Activated T-helper 2 cell treated with anti-CD3 and anti-CD28 coated beads, Interferon-gamma antibody, Interleukin-2, Interleukin-4, amounts not matched to agents 10 μg/mL and 5 μg/mL and 100 μg/mL, durations not matched to agents 14 hours and 24 hours and 36 hours (primary cell): Measurements from ENCODE around the gene ANK2. TPM values are rescaled to one million over a fixed set of nuclear protein-coding genes. Genes with fewer than 3 reads are reported as not detected.

Experiments
- DNase-seq: peaks from one replicate; pipeline ENCODE4 v3.0.0; 2021; ENCODE audit warnings: low spot score
- H3K27ac Mint-ChIP-seq: one replicate; pipeline ENCODE4 v1.8.0; 2021; ENCODE audit warnings: mixed read lengths
- H3K27me3 Mint-ChIP-seq: one replicate; pipeline ENCODE4 v1.8.0; 2021; ENCODE audit warnings: low read depth, mixed read lengths
- H3K36me3 Mint-ChIP-seq: one replicate; pipeline ENCODE4 v1.8.0; 2021; ENCODE audit warnings: low read depth, mixed read lengths
- H3K4me1 Mint-ChIP-seq: one replicate; pipeline ENCODE4 v1.8.0; 2021; ENCODE audit warnings: low read depth, mixed read lengths
- H3K4me3 Mint-ChIP-seq: one replicate; pipeline ENCODE4 v1.8.0; 2021; ENCODE audit warnings: low read depth, mild to moderate bottlenecking, moderate library complexity, mixed read lengths
- H3K9me3 Mint-ChIP-seq: one replicate; pipeline ENCODE4 v1.8.0; 2021; ENCODE audit warnings: mixed read lengths
- intact Hi-C: fragments of 100-400 bp; cut with micrococcal nuclease; formaldehyde crosslinking; loops from one replicate; pipeline ENCODE4 v1.15.1; 2023
- total RNA-seq: library from RNA; stranded (reverse); gene quantifications from 2 replicates; pipeline ENCODE4 v1.2.3, GENCODE V29; 2022

Gene ANK2
- total RNA-seq, 1 donor from 2014 or later, result 2.9 TPM

DNA sequence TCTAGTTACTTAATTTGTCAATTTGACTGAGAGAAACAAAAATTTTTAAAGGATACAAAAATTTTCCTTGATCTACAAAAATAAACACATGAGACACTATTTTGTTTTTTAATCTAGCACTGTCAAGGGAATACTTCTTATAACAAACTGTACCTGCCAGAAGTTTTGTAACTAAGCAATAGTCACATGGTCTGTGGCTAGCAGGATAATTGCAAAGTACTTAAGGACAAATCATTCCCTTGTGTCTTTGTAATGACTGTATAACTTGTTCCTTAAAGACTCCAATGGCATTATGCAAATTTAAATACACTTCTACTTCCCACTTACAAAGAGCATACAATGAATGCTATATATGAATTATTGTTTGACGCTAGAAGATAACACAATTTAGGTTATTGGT, 25.1 kb upstream of the ANK2 start:
- H3K36me3 Mint-ChIP-seq, result no peaks in the 10 kb centered on the region
- H3K4me1 Mint-ChIP-seq, result no peaks in the 10 kb centered on the region
- no peaks in the 10 kb centered on the region for H3K9me3 Mint-ChIP-seq
- H3K4me3 Mint-ChIP-seq, result no peak overlapping the region
- intact Hi-C loops, result no loop called here
- no peak for DNase-seq
- no peaks in the 10 kb centered on the region for H3K27me3 Mint-ChIP-seq
- H3K27ac Mint-ChIP-seq, result no peak overlapping the region

DNA sequence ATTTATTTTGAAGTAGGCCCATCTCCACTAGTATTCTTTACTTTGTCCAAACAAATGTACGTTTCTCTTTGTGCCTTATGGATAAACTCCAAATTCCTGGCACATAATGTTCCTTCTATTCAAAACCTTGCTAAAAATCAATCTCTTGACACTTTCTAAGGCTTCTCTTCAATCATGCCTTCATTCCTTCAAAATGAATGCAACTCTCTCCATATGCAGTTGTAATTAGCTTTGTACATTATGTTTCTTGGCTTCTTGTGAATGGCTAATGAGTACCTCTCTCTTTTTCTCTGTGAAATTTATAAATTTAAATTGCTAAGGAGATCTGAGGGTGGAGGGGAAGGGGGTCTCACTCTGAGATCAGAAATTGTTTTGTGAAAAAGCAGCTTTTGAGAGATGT, 24.0 kb upstream of the ANK2 start:
- no peak overlapping the region for H3K27ac Mint-ChIP-seq
- intact Hi-C loops, result no loop called here
- no peak for DNase-seq
- H3K36me3 Mint-ChIP-seq, result no peaks in the 10 kb centered on the region
- no peaks in the 10 kb centered on the region for H3K27me3 Mint-ChIP-seq
- H3K4me1 Mint-ChIP-seq, result no peaks in the 10 kb centered on the region
- H3K4me3 Mint-ChIP-seq, result no peak overlapping the region
- no peaks in the 10 kb centered on the region for H3K9me3 Mint-ChIP-seq

GRCh38 chr4:113026556-113026955, 22.9 kb upstream of the ANK2 start:
- Mint-ChIP-seq H3K27ac (no peak overlapping the region), H3K27me3 (no peaks in the 10 kb centered on the region), H3K4me3 (no peak overlapping the region), H3K9me3 (no peaks in the 10 kb centered on the region), H3K4me1 (no peaks in the 10 kb centered on the region), H3K36me3 (no peaks in the 10 kb centered on the region)
- intact Hi-C loops, result no loop called here
- no peak for DNase-seq

DNA sequence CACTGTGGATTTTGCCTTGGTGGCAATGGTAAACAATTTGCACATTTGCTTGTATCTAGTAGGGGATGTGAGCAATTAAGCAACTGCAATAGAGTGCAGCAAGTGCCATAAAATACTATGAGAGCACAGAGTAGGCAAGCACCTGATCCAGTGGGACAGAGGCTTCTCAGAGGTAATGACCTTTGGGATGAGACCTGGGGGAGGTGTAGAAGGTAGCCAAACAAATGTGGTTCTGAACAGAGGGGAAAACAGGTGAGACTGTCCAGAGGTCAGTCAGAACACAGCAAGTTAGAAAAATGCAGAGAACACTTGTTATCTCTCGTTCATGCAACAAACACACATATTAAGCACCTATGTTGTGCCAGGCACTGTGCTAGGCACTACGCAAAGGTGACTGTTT, 21.4 kb upstream of the ANK2 start:
- H3K36me3 Mint-ChIP-seq, result no peaks in the 10 kb centered on the region
- no peaks in the 10 kb centered on the region for H3K27me3 Mint-ChIP-seq
- intact Hi-C loops, result no loop called here
- H3K4me1 Mint-ChIP-seq, result no peaks in the 10 kb centered on the region
- H3K4me3 Mint-ChIP-seq, result no peak overlapping the region
- H3K9me3 Mint-ChIP-seq, result no peaks in the 10 kb centered on the region
- H3K27ac Mint-ChIP-seq, result no peak overlapping the region
- DNase-seq, result no peak

- Mint-ChIP-seq H3K4me3 (no peak overlapping the region), H3K9me3 (no peaks in the 10 kb centered on the region), H3K36me3 (no peaks in the 10 kb centered on the region), H3K4me1 (no peaks in the 10 kb centered on the region), H3K27me3 (peaks cover 3% of the 10 kb centered on the region), H3K27ac (no peak overlapping the region)
- no peak for DNase-seq
- intact Hi-C loops, result no loop called here
Observed at GRCh38 chr4:113031212-113031611, 18.2 kb upstream of the ANK2 start.

DNA sequence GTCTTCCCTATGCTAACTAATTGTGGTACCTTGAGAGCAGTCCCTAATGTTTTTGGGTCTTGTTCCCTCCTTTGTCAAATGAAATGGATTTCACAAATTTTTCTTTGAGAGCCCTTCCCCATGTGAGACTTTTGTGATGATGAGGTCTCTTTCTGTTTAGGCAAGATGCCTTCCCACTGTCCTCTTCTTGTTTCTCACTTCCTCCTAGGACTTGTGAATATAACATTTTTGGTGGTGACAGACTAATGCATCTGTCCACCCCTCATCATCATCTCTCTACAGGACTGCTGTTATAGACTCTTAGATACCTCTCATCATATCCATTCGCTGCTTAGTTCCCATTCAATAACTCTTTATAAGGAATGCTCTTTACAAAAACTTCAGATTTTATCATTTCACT, 8.7 kb upstream of the ANK2 start:
- Mint-ChIP-seq H3K27ac (no peak overlapping the region), H3K4me3 (no peak overlapping the region), H3K9me3 (no peaks in the 10 kb centered on the region), H3K4me1 (no peaks in the 10 kb centered on the region), H3K27me3 (no peaks in the 10 kb centered on the region), H3K36me3 (no peaks in the 10 kb centered on the region)
- no peak for DNase-seq
- intact Hi-C loops, result no loop called here

DNA sequence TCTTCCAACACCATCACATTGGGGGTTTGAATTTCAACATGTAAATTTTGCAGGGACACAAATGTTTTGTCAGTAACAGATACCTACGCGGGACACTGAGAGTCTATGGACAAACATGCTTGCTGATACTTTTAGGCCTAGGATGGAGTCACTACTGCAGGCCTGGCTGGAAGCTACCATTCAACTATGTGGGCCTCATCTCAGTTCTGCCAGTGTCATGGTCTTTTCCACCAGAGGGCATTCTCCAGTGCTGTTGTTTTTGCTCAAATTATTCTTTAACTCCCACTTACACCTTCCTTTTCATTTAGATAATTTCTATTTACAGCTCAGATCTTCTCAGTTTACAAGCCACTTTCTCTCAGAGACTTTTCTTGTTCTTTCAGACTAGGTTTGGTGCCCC, 7.0 kb upstream of the ANK2 start:
- no peaks in the 10 kb centered on the region for H3K4me1 Mint-ChIP-seq
- no peaks in the 10 kb centered on the region for H3K27me3 Mint-ChIP-seq
- no peak for DNase-seq
- H3K27ac Mint-ChIP-seq, result no peak overlapping the region
- no peak overlapping the region for H3K4me3 Mint-ChIP-seq
- H3K9me3 Mint-ChIP-seq, result no peaks in the 10 kb centered on the region
- no peaks in the 10 kb centered on the region for H3K36me3 Mint-ChIP-seq
- intact Hi-C loops, result no loop called here

DNA sequence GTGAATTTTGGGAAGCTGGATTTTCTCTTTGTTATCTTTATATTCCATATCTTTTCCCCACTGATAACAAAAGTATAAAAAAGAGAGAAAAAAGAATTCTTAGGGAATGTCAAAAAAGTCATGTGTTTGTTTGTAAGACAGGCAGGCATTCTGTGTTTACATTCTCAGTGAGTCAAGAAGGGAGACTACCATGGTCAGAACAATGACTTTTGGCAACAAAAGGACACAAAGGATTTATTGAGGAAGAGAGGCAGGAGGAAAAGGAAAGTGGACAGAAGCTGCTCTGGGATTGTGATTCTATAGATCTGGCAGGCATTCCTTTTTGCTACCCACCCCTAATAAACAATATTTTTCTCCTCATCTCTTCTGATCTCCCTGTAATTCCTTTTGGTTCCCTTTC, 5.9 kb upstream of the ANK2 start:
- Mint-ChIP-seq H3K27ac (no peak overlapping the region), H3K4me1 (no peaks in the 10 kb centered on the region), H3K27me3 (no peaks in the 10 kb centered on the region), H3K4me3 (no peak overlapping the region), H3K36me3 (no peaks in the 10 kb centered on the region), H3K9me3 (no peaks in the 10 kb centered on the region)
- DNase-seq, result no peak
- intact Hi-C loops, result no loop called here

DNA sequence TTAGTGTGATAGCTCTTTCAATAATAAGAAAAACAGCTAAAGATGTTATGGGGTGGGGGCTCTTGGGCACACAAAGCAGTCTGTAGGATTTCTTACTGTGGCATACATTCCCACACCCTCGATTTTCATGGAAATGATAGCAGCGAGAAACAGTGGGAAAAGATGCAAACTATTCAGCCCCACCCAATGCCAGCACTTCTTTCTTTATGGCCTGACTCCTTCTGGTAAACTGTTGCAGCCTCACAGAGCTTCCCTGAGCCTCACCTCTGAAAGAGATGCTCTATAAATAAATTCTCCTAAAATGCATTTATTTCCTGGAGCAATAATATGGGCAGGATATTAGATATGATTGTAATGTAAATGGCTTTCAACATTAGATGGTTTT, 910 bp downstream of the ANK2 start:
- no peaks in the 10 kb centered on the region for H3K9me3 Mint-ChIP-seq
- intact Hi-C loops, result no loop called here
- no peaks in the 10 kb centered on the region for H3K36me3 Mint-ChIP-seq
- peaks cover 6% of the 10 kb centered on the region for H3K4me1 Mint-ChIP-seq
- H3K27ac Mint-ChIP-seq, result no peak overlapping the region
- H3K4me3 Mint-ChIP-seq, result no peak overlapping the region
- H3K27me3 Mint-ChIP-seq, result peaks cover 3% of the 10 kb centered on the region
- no peak for DNase-seq

DNA sequence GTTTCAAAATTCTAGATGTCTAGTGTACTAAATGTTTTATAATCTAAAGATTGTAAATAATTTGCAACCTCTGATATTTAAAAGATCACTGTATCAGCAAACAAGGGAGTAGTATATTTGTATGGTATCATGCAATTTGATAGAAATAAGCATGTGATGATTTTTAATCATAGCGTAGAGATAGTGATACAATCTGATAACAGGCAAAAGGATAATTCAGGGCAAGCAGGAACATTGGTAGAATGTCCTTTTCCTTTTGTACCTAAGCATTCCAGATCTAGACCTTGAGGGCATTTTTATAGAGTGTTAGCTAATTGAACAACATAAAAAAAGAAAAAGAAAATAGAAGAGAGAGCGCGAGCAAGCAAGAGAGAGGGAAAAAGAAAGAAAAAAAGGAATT, 1.4 kb downstream of the ANK2 start:
- Mint-ChIP-seq H3K27ac (no peak overlapping the region), H3K4me3 (no peak overlapping the region), H3K36me3 (no peaks in the 10 kb centered on the region), H3K4me1 (peaks cover 6% of the 10 kb centered on the region), H3K9me3 (no peaks in the 10 kb centered on the region), H3K27me3 (peaks cover 3% of the 10 kb centered on the region)
- intact Hi-C loops, result no loop called here
- no peak for DNase-seq

- no peak for DNase-seq
- Mint-ChIP-seq H3K9me3 (no peaks in the 10 kb centered on the region), H3K36me3 (no peaks in the 10 kb centered on the region), H3K4me1 (peaks cover 6% of the 10 kb centered on the region), H3K27me3 (peaks cover 4% of the 10 kb centered on the region), H3K27ac (no peak overlapping the region), H3K4me3 (no peak overlapping the region)
- intact Hi-C loops, result no loop called here
Observed at GRCh38 chr4:113051361-113051760, 1.9 kb downstream of the ANK2 start.

DNA sequence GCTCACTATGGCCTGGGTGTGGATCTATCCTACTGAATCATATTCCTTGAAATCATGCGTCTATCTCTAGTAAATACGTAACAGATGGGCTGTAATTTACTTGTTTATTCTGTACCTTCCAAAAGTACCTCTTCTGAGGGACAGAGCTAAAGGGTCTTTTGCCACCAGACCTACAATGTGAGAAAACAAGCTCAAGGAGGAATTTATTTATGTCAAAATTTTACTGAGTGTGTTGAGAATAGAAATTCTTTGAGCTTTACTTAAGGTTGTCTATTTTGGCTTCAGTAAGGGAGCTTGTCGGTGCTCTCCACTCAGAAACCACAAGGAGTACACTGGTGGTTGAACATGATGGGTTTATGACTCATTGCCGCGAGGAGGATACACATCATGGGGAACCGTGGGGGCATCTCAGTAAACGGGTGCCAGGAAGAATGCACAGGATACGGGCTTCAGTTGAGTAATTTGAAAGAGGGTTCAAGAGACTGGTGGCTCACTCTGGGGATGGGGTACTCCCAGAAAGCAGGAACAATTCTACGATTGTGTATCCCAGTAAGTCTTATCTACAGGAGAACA, 3.0 kb downstream of the ANK2 start:
- DNase-seq, result no peak
- Mint-ChIP-seq H3K36me3 (no peaks in the 10 kb centered on the region), H3K4me3 (no peak overlapping the region), H3K27ac (no peak overlapping the region), H3K27me3 (peaks cover 5% of the 10 kb centered on the region), H3K4me1 (peaks cover 6% of the 10 kb centered on the region), H3K9me3 (no peaks in the 10 kb centered on the region)
- intact Hi-C loops, result no loop called here

DNA sequence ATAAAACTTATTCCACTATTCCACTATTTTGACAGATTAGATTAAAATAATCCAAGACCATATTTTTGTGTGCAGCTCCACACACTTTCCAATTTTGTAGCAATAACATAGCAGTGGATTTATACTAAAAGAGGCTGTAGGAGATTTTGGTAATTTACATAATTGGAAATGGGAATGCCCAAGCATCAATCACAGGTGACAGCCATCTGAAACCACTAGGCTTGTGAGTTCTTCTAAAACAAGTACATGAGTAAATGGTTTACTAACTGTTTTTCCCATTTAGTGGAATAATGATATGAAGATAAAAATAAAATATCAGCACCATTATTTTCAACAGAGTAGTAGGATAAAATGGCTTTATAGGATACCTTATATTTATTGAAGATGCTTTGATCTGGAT, 4.4 kb downstream of the ANK2 start:
- no peaks in the 10 kb centered on the region for H3K9me3 Mint-ChIP-seq
- H3K4me3 Mint-ChIP-seq, result no peak overlapping the region
- intact Hi-C loops, result no loop called here
- H3K27me3 Mint-ChIP-seq, result peaks cover 5% of the 10 kb centered on the region
- peaks cover 6% of the 10 kb centered on the region for H3K4me1 Mint-ChIP-seq
- no peak for DNase-seq
- no peaks in the 10 kb centered on the region for H3K36me3 Mint-ChIP-seq
- H3K27ac Mint-ChIP-seq, result no peak overlapping the region

DNA sequence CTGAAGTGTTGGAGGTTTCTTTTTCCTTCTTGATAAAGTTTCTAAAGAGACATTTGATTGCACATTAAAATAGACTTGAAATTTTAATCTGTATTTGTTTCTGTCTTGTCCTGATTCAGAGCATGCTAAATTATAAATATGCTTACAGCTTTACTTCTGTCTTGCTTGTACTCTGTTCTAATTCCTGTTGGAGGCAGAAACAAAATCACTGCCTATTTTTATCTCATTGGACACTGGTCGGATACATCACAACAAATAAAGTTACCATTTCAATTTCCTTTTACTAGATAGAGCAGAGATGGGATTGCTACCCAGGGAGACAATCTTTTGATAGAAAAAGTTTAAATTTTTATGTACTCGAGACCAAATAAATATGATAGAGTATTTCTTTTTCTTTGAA, 6.9 kb downstream of the ANK2 start:
- no peak overlapping the region for H3K27ac Mint-ChIP-seq
- intact Hi-C loops, result no loop called here
- H3K4me3 Mint-ChIP-seq, result no peak overlapping the region
- no peak for DNase-seq
- H3K27me3 Mint-ChIP-seq, result peaks cover 5% of the 10 kb centered on the region
- no peaks in the 10 kb centered on the region for H3K36me3 Mint-ChIP-seq
- no peaks in the 10 kb centered on the region for H3K9me3 Mint-ChIP-seq
- peaks cover 6% of the 10 kb centered on the region for H3K4me1 Mint-ChIP-seq
